Peyer's patch (tissue), 4 donors: Measurements from ENCODE around the gene PPM1M. TPM values are rescaled to one million over a fixed set of nuclear protein-coding genes. Genes with fewer than 3 reads are reported as not detected.

ENCODE experiments used
- DNase-seq, 3 donors: peaks; one replicate each; pipeline ENCODE4 v3.0.0-alpha.2; 2017 to 2019
- H3K27ac ChIP-seq, 4 donors: fragments of 200-600 bp; sonication (generic); one replicate each; pipeline ENCODE4 v1.5.1; 2016 to 2019
- H3K27me3 ChIP-seq, 2 donors: fragments of 200-600 bp; sonication (generic); one replicate each; pipeline ENCODE4 v1.5.1; 2019
- H3K36me3 ChIP-seq, 3 donors: fragments of 200-600 bp; sonication (generic); one replicate each; pipeline ENCODE4 v1.5.1; 2016 to 2019
- H3K4me1 ChIP-seq, 4 donors: fragments of 200-600 bp; sonication (generic); one replicate each; pipeline ENCODE4 v1.5.1; 2016 to 2019
- H3K4me3 ChIP-seq, 4 donors: fragments of 200-600 bp; sonication (generic); 1 replicate in 3 of 4; 2 replicates in 1 of 4; pipeline ENCODE4 v1.5.1; 2016 to 2019; ENCODE audit warnings: mild to moderate bottlenecking in 1 of 4
- H3K9me3 ChIP-seq, 4 donors: fragments of 200-600 bp; sonication (generic); one replicate each; pipeline ENCODE4 v1.5.1; 2016 to 2019; ENCODE audit warnings: mild to moderate bottlenecking in 1 of 4
- POLR2A ChIP-seq, 2 donors: fragments of 450-650 bp; IDR thresholded peaks; one replicate each; pipeline ENCODE4 v1.5.1; 2017; ENCODE audit warnings: antibody characterized with exemption in 2 of 2, mild to moderate bottlenecking in 2 of 2, moderate library complexity in 2 of 2
- total RNA-seq, 4 donors: library from RNA; depleted of rRNA; stranded (reverse); fragments of >200 nt; gene quantifications; one replicate each; pipeline ENCODE4 v1.1.0, GENCODE V29; 2016
- TF ChIP-seq, protein P1 (sequence below), 6 experiments: fragments of 450-650 bp in 4 of 6; fragments of 200-600 bp in 2 of 6; sonication (generic) in 1 of 6; IDR thresholded peaks; one replicate each; pipeline ENCODE4 v1.5.1; 2017 to 2019; ENCODE audit warnings: antibody characterized with exemption in 6 of 6, mild to moderate bottlenecking in 3 of 6, moderate library complexity in 1 of 6

Gene PPM1M
- total RNA-seq, 4 donors from 2014 or later, result 4.0 to 32.2 (median 6.7) TPM

DNA sequence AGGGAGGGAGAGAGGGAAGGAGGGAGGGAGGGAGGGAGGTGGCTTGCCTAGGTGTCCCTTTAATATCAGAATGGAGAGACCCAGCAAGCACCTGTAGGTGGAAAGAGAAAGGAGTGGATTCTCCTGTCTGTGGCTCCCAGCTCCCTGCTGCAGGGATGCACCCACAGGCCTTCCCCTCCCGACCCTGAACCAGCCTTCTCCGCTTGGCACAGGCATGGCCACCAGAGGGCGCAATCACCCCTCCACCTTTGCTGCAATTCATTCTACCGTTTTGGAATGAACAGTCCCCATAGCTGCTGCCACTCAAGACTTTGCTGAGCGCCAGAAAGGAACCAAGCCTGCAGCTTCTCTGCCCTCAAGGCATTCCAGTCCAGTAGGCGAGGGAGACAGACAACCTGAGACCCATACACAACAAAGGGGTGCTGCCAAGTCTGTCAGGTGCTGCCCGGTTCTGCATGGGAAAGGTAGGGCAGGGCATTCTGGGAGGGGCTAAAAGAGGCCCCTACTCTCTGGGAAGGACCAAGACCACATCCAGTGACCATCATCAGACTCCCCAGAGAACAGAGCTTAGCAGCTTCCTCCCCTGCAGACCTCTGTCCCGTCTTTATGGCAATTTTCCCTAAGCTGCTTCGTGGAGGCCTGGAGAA is 25.1 kb upstream of the PPM1M start:
- peak overlapping the region in 1 of 4 donors; percentile 68 for H3K27ac ChIP-seq
- H3K4me1 ChIP-seq, result peaks cover 12 to 46% (median 35%) of the 10 kb centered on the region in 4 donors
- TF ChIP-seq, protein P1, sequence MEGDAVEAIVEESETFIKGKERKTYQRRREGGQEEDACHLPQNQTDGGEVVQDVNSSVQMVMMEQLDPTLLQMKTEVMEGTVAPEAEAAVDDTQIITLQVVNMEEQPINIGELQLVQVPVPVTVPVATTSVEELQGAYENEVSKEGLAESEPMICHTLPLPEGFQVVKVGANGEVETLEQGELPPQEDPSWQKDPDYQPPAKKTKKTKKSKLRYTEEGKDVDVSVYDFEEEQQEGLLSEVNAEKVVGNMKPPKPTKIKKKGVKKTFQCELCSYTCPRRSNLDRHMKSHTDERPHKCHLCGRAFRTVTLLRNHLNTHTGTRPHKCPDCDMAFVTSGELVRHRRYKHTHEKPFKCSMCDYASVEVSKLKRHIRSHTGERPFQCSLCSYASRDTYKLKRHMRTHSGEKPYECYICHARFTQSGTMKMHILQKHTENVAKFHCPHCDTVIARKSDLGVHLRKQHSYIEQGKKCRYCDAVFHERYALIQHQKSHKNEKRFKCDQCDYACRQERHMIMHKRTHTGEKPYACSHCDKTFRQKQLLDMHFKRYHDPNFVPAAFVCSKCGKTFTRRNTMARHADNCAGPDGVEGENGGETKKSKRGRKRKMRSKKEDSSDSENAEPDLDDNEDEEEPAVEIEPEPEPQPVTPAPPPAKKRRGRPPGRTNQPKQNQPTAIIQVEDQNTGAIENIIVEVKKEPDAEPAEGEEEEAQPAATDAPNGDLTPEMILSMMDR (IDR thresholded peaks at IDR 0.05), result peak; percentile 75 to 97 (median 86)
- TF ChIP-seq POLR2A (IDR thresholded peaks at IDR 0.05), result no peak

DNA sequence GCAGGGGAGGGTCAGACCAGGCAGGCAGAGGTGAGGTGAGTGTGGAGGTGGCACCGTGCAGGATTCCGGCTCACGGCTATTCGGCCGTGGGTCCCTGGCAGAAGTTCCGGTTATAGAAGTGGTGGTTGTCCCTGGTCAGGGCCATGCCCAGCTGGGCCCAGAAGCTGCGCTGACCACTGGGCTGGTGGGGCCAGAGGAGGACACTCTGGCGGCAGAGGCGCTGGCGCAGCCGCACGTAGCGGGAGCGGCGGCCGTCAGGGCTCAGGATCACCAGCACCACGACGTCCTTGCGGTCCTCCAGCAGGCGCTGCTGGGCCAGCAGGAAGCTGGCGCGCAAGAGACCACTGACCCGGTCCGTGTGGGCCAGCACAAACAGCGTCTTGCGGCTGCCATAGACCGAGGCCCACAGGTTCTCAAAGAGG is 24.4 kb upstream of the PPM1M start:
- no peaks in the 10 kb centered on the region for H3K9me3 ChIP-seq
- H3K4me3 ChIP-seq, result no peak overlapping the region
- DNase-seq, result no peak
- H3K4me1 ChIP-seq, result peaks cover 12 to 44% (median 37%) of the 10 kb centered on the region in 4 donors
- peak overlapping the region in 1 of 4 donors; percentile 68 for H3K27ac ChIP-seq
- H3K36me3 ChIP-seq, result no peaks in the 10 kb centered on the region
- TF ChIP-seq POLR2A (IDR thresholded peaks at IDR 0.05), result no peak
- TF ChIP-seq, protein P1 (IDR thresholded peaks at IDR 0.05), result no peak
- no peaks in the 10 kb centered on the region for H3K27me3 ChIP-seq

More for the DNA sequence above, 25.1 kb upstream of the PPM1M start:
- DNase-seq, result peak; percentile 86 to 93 (median 87)
- H3K4me3 ChIP-seq, result no peak overlapping the region
- no peaks in the 10 kb centered on the region for H3K9me3 ChIP-seq
- H3K27me3 ChIP-seq, result no peaks in the 10 kb centered on the region
- peaks cover 0 to 4% (median 0%) of the 10 kb centered on the region in 3 donors for H3K36me3 ChIP-seq

DNA sequence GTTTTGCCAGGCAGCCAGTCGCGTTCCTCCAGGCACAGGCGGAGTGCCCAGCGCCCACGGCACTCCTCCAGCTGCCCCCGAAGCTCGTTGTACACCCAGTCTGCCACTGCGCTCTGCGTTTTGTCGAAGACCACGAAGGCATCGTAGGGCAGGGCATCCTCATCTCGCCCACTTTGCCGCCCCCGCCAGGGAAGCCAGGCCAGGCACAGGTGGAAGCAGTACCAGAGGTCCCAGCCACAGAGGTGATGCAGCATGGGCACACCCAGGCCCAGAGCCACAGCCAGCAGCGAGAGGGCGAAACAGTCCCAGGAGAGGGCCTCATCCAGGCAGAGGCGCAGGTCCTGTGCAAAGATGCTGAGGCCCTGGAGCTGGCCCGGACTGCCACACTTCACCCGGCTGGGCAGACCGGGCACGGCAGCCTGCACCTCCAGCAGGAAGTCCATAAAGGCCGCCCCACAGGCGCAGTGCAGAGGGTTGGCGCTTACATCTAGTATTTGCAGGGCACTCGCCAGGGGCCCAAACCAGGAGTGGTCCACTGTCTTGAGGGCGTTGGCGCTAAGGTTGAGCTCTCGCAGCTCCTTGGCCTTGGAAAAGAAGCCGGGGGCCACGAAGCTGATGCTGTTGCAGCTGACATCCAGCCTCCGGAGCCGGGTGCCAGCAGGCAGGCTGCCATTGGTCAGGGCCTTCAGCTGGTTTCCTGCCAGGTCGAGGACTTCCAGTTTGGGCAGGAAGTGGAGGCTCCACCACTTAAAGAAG is 23.8 kb upstream of the PPM1M start:
- H3K27me3 ChIP-seq, result no peaks in the 10 kb centered on the region
- peaks cover 7 to 43% (median 38%) of the 10 kb centered on the region in 4 donors for H3K4me1 ChIP-seq
- peak overlapping the region in 1 of 4 donors; percentile 68 for H3K27ac ChIP-seq
- no peaks in the 10 kb centered on the region for H3K36me3 ChIP-seq
- no peaks in the 10 kb centered on the region for H3K9me3 ChIP-seq
- DNase-seq, result peak in 2 of 3 donors; percentile 52 to 64
- H3K4me3 ChIP-seq, result no peak overlapping the region
- TF ChIP-seq POLR2A (IDR thresholded peaks at IDR 0.05), result no peak
- TF ChIP-seq, protein P1 (IDR thresholded peaks at IDR 0.05), result no peak

DNA sequence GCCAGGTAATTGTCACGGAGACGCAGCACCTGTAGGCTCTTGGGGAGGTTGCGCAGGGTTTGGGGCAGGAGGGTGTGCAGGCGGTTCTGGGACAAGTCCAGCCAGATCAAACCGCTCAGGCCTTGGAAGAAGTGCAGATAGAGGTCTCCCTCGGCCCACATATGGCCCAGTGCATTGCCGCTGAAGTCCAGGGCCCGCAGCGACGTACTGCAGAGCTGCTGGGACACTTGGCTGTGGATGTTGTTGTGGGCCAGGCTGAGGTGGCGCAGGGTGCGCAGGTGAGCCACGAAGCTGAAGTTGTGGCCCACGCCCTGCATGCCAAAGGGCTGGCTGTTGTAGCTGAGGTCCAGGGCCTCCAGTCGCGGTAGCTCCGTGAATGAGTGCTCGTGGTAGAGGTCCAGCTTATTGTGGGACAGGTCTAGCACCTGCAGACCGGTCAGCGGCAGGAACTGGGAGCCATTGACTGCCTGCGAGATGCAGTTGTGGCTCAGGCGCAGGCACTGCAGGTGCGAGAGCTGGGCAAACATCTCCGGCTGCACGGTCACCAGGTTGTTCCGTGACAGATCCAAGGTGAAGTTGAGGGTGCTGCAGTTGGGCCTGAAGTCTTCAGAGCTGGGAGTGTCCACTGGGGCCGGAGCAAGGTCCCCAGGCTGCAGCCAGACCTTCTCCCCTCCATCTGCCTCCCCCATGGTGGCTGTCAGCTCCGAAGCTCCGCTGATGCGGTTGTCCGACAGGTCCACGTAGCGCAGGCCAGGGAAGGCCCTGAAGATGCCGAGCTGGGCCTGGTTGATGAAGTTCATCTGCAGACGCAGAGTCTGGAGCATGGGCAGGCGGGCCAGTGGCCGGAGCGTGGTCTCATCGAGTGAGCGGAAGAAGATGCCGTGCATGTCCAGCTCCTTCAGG is 23.0 kb upstream of the PPM1M start:
- Histone ChIP-seq H3K4me3 (no peak overlapping the region), H3K4me1 (peaks cover 6 to 42% (median 32%) of the 10 kb centered on the region in 4 donors), H3K9me3 (no peaks in the 10 kb centered on the region), H3K27me3 (no peaks in the 10 kb centered on the region), H3K36me3 (peaks cover 0 to 1% (median 0%) of the 10 kb centered on the region in 3 donors), H3K27ac (peak overlapping the region in 1 of 4 donors; percentile 84)
- DNase-seq, result no peak
- no peak for TF ChIP-seq POLR2A (IDR thresholded peaks at IDR 0.05)
- TF ChIP-seq, protein P1 (IDR thresholded peaks at IDR 0.05), result no peak
